ENCODE results near the gene SLC4A3.
"Not testable (repeated sequence)": the region's sequence is repeated elsewhere in the genome, so short reads cannot be mapped to it uniquely, and the experiment has no call there.

Gene SLC4A3

DNA sequence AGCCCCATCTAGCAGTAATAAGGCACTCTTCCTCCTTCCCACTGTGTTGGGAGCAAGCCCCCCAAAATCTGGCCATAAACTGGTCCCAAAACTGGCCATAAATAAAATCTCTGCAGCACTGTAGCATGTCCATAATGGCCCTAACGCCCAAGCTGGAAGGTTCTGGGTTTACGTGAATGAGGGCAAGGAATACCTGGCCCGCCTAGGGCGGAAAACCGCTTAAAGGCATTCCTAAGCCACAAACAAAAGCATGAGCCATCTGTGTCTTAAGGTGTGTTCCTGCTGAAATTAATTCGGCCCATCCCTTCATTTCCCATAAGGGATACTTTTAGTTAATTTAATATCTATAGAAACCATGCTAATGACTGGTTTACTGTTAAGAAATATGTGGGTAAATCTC lies 24.2 kb downstream of the SLC4A3 start:
- not testable (repeated sequence) for DNase-seq

DNA sequence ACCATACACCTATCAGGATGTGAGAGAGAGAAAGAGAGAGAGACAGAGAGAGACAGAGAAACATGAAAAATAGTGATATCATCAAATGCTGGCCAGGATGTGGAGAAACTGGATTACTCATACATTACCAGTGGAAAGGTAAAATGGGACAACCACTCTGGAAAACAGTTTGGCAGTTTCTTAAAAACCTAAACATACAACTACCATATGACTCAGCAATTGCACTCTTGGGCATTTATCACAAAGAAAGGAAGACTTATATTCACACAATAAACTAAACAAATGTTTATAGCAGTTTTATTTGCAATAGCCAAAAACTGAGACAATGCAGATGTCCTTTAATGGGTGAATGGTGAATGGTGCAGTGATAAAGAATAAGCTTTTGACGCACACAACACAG lies 29.1 kb downstream of the SLC4A3 start:
- DNase-seq: no peak

DNA sequence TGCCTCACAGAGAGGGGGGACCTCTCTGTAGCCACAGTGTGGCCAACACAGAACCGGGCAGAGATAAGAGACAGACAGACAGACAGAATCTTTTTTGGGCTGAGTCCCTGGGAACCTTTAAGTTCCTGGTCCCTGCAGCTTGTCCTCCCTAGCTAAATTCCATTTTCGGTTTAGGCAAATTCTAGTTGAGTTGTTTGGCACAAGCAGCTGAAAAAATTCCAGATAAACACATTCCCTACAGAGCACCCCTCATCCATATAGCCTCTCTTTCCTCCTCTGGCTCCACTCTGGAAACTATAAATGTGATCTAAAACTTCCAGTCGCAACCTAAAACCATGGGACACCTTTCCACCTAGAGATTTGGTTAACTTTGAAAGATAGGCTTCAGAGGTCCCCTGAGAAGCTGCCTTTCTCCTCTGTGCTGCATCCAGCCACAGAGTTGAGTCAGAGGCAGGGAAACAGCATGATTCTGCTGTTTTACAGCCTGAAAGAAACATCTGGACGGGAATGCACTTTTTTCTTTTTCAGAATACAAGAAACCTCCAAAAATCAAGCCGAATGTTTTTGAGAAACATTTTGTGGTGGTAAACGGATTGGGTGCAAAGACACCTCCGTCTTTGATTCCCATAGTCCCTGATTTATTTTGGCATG lies 30.9 kb downstream of the SLC4A3 start:
- DNase-seq: no peak

DNA sequence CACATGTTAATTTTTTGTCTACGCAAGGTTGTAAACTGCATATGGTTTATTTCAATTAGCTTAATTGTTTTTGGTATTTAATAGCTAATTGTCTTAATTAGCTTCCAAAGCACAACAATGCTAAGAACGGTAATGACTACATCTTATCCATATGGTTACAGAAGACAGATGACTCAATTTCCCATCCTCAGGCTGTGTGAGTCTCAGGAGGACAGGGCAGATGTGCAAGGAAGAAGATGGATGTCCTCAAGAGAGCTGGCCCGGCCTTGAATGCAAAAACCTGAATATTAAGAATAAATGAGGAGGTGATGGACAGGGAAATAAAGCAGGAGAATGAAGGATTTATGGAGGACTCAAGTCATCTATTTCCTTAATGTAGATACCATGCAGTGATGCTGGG lies 31.4 kb downstream of the SLC4A3 start:
- no peak for DNase-seq

DNA sequence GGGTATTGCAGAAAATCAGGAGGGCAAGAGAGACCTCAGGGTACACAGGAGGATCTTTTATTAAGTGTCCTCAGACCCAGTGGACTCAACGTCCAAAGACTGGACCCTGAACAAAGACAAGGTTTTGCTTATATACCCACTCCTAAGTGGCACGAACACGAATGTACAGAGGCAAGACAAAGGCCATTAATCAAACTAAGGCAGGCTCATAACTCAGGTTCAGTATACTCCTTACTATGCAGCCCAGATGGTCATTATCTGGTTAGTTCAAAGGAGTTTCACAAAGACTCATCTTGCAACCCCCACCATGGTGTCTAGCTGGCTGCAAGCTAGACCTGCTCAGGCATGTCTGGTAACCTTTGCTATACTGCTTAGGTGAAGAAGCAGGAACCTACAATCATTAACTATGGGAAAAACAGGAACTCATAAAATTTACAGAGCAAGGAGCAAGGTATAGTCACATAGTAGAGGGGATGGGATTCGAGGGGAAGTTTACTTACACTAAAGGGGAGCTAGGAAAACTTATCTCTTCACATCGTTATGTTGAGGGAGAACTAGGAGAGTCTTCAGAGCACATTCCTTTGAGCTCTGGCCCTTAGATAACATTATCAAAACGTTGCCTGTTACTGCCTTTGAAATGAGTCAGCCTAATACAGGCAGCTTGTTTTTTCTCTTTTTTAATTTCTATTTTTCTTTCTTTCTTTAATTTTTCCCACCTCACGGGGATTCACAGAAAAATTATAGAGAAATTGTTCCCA lies 33.9 kb downstream of the SLC4A3 start:
- DNase-seq: no peak

DNA sequence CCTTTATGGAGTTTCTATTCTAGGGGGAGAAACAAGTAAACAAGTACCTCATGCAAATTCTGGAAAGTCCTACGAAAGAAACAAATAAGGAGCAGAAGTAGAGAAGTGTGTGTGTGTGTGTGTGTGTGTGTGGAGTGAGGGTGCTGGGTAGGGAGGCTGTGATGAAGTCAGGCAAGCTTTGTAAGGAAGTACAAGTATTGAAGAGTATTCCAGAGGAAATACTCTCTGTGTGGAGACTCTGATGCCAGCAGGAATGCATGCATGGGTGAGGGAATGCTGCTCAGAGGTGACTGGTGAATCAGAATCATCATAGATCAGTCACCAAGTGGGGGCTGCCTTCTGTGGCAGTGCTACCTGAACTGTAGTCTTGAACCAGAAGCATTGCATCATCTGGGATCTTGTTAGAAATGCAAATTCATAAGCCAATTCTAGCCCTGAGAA lies 34.5 kb downstream of the SLC4A3 start:
- no peak for DNase-seq

DNA sequence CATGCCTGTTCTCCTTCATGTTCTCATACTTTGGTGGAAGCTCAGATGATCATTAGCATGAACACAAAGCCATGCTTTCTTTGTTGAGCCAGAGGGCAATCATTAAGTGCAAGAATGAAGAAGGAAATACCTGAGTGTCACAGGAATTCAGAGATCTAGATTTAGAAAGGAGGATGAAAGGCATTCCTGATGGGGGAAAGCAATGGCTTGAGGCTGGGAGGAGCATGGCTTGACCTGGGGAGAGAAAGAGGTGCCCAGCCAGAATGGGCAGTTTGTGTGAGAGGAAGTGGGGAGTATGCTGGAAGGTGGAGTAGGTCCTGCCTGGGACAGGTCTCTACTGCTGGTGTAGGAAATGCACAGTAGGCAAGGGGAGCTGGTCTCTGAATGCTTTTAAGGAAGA lies 35.1 kb downstream of the SLC4A3 start:
- no peak for DNase-seq

DNA sequence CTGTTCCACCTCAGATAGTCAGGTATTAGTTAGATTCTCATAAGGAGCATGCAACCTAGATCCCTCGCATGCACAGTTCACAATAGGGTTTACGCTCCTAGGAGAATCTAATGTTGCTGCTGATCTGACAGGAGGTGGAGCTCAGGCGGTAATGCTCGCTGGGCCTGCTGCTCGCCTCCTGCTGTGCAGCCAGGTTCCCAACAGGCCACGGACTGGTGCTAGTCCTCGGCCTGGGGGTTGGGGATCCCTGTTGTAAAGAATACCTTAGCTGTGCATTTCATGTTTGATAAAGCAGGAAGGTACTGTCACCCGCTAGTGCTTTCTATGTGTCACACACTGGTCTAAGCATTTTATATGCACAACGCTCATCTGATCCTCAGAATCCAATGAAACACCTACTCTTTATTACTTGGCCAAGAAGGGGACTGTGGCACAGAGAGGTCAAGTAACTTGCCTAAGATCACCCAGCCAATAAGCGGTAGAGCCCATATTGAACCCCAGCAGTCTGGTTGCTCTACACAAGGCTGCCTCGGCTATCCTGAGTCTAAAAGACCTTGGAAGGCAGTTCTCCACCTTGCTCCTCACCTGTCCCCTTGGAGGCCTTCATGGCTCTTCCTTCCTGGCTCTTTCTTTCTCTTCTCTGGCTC lies 35.8 kb downstream of the SLC4A3 start:
- DNase-seq: no peak

DNA sequence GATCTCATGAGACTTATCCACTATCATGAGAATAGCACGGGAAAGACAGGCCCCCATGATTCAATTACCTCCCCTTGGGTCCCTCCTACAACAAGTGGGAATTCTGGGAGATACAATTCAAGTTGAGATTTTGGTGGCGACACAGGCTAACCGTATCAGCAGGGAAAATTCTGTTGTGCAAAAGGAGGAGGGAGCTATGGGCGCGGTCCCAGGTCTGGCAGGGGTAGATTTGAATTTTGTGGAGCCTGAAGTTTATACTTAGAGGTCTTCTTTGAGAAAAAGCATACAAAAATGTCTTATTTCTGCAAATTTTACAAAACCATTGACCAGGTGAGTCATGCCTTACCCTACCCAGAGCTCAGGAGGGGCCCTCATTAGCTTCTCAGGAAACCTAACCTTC lies 36.6 kb downstream of the SLC4A3 start:
- no peak for DNase-seq

DNA sequence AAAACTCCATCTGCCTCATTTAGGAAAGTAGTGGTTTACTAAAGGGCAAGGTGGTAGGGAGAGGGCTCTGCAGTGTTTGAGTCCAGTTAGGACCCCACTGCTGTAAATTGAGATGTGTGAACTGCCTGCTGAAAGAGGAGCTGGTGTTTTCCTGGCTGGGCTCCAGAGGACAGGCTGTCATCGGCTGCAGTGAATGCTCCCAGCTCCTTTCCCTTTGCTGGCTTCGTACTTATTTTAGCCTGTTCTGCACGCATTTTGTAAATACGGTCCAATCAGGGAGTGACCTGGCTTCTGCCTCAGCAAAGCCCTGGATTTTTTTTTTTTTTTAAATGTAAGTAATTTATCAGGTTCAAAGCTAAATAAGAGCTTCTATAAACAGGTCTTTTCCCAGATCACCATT lies 37.5 kb downstream of the SLC4A3 start:
- no peak for DNase-seq

DNA sequence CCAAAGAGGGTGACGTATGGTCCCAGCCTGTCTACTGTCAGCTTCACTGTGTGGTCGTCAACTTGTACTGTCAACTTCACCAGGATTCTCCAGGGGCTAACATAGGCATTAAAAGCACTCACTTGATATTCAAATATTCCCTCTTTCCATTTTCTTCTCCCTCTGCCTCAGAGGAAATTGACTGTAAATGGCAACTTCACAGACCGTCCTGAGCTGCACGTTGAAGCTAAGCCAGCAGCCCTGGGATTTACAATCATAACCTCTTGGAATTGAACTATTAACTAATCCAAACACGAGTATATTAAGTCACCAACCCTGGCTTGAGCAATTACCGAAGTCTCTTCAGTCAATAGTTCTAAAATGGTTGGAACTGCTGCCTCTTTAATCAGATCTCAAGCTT lies 38.5 kb downstream of the SLC4A3 start:
- DNase-seq: no peak

DNA sequence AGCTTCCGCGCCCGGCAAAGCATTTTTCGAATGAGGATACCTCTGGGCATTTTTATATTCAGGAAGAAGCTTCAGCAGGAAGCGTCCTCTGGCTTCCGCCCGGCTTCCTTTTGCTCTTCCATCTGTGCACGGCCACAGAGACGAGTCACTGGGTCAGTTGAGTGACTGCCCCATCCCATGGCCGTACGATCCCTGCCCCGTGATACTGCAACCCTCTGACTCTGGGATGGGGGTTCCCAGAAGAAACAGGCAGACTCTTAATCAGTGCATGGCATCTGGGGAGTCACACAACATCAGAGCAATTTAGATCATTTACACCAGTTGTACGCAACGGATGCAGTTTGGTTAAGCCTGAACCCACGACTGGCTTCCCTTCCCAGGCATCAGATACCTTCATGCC lies 40.9 kb downstream of the SLC4A3 start:
- no peak for DNase-seq

DNA sequence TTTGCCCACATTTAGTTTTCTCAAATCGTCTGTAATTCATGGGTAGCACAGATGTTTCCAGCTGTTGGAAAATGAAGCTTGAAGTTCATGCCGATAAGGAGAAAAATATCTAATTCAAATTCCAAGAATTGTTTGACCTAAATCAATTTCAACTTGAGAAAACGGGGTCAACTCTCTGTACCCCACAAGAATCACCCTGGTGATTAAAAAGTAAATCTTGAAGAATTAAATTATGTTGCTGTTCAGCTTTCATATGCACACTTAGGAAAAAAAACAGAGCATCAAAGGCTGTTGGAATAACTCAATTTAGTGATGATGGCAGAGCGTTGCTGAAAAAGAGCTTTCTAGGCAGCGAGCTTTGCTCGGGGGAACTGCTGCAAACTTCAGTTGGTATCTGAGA lies 43.0 kb downstream of the SLC4A3 start:
- no peak for DNase-seq

DNA sequence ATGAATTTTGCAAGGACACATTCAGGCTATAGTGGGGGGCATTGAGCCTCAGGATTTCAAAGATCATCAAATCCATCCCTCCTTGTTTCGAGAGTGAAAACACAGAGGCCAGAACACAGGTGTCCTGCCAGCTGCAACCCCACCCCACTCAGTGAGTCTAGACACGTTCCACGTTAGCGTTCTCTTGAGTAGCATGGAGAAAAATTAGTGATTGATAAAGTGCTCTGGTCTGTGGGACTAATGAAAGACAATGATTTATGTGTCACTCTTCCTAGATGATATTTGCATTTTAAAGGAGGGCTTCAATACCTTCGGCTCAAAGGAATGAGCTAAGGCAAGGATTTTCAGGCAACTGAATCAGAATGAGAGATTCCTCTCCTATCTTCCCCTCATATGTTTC lies 43.8 kb downstream of the SLC4A3 start:
- no peak for DNase-seq

DNA sequence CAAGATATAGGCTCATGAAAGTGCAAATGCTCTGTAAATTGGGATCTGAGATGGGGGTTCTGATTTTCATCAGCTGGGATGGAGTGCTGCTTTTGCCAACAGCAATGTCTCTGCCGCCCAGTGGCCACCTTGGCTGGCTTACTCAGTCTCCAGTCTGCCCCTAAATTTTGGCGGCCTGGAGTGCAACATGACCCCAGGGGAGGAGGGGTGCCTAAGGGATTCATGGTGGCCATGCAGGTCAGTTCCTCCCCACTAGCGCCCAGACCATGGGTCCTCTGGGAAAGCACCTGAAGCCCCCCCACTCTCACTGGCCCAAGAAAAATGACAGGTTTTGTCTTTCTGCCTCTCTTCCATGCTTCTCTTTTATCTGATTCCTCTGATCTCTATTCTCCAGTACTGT lies 45.0 kb downstream of the SLC4A3 start:
- no peak for DNase-seq

DNA sequence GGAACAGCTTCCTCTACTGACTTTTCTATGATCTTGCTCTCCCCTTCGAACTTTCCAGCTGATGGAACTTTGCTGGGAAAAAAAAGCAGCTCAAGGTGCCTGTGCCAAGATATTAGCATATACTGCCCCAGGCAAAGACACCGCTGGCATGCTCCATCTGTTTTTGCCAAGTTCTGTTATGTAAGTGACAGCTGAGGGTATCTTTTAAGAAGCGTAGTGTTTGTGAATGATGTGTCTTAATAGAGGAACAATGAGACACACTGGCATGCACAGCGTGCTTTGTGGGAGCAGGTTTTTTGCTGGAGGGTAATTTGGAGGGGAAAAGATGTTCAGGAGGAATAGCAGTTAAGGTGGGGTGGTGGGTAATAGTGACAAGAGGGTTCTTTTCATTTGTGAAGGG lies 47.8 kb downstream of the SLC4A3 start:
- no peak for DNase-seq

DNA sequence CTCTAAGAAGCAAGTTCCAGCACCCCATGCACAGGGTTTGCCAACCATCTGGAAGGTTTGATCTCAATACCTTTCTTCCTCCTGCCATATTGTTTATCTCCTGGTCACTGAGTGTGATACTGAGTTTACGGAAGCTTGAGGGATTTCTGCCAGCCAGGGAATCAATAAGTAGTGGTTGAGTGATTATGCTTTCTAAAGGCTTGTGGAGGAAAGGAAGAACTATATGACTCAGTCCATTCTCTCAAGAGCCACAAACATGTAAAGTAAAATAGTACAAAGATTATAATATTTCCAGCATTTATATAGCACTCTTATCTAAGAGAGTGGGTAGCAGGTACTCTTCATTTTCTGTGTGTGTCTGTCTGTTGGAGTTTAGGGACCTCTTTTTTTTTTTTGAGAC lies 49.2 kb downstream of the SLC4A3 start:
- DNase-seq: no peak

DNA sequence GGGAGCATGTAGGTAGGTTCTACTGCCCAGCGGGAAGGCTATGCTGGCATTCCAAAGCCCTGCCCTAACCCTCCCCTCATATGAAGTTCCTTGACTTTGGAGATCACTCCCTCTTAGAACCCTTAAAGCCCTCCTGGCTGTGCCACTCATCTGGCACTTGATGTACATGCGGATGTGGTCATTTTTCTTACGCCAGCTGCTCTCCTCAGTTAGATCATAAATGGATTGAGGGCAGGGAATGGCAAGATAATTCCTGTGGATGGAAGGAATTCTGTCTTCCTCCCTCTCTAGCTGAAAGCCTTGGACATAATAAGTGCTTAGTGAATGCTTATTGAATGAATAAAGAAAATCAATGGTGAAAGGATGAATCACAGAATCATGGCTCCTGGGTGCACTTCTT lies 51.6 kb downstream of the SLC4A3 start:
- DNase-seq: no peak

DNA sequence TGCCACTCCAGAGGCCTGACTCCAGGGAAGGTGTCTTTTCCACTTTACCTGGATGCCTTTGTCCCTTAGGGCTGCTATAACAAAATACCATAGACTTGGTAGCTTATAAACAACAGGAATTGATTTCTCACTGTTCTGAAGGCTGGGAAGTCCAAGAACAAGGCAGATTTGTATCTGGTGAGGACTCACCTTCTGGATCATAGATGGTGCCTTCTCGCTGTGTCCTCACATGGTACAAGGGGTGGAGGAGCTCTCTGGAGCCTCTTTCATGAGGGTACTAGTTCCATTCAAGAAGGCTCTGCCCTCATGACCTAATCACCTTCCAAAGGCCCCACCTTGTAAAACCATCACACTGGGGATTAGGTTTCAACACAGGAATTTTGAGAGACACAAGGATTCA lies 52.1 kb downstream of the SLC4A3 start:
- DNase-seq: no peak

DNA sequence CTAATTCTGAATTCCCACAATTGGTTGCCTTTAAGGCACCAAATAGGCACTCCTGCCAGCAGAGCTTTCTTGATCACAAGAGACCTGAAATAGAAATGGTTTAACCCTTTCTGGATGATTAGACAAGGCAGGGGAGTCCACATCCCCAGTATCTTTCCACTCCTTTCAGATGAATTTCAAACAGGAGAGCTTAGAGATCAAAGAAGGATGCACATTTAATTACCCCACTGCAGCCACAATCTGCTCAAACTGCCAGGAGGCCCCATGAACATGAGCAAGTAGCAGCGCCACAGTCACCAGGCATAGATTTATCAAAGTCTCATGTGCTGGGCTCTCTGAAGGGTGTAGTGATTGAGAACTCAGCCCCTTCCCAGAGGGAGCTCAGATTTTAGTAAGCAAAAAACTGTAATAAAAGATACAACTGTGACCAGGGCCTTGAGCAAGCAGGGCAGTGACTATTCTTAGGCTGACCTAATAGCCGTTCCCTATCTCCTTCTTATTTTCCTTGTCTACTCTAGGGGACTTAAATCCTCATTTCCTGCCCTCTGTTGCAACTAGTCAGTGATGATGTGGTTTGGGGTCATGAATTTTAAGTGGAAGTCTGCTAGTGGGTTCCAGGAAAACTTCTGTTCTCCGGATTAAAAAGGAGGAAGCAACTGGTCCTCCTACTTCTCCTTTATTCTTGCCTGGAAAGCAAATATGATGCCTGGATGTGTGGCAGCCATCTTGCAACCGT lies 53.7 kb downstream of the SLC4A3 start:
- DNase-seq: no peak

DNA sequence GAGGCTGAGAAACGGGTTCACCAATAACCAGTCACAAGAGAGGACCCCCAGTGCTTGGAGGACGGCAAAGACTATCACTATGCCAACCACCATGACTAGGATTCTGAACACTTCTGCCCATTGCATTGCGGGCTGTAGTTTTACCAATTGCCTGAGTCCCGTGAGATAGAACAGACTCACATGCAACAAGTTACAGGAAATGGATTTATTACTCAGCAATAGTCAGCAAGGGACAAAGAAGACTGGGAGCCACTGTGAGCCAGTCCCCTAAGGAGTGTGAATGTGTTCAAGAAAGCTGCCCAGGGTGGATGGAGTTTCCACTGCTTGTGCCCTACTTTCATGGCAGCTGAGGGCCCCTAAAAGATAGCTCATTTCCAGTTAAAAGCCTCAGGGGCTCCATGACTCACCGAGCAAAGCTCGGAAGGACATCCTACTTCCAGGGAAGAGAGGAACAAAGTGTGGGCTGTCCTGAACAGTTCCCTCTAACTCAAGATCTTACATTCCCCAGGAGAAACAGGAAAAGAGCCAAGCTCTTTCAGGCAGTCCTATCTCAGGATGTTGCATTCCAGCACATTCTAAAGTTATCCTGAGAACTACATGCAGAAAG lies 54.4 kb downstream of the SLC4A3 start:
- no peak for DNase-seq

DNA sequence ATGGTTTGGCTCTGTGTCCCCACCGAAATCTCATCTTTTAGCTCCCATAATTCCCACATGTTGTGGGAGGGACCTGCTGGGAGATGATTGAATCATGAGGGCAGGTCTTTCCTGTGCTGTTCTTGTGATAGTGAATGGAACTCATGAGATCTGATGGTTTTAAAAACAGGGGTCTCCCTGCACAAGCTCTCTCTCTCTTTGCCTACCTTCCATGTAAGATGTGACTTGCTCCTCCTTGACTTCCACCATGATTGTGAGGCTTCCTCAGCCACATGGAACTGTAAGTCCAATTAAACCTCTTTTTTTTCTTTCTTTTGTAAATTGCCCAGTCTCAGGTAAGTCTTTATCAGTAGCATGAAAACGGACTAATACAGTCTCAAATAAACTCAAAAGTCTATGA lies 56.0 kb downstream of the SLC4A3 start:
- DNase-seq: not testable (repeated sequence)
